GM21786 (cell line): ENCODE results near the gene HRH3.

Experiments used
- ATAC-seq: cut with Tn5 transposase; IDR thresholded peaks from one replicate; pipeline ENCODE4 v1.9.1; 2021; ENCODE audit not compliant: unreplicated experiment

The HRH3 gene

DNA sequence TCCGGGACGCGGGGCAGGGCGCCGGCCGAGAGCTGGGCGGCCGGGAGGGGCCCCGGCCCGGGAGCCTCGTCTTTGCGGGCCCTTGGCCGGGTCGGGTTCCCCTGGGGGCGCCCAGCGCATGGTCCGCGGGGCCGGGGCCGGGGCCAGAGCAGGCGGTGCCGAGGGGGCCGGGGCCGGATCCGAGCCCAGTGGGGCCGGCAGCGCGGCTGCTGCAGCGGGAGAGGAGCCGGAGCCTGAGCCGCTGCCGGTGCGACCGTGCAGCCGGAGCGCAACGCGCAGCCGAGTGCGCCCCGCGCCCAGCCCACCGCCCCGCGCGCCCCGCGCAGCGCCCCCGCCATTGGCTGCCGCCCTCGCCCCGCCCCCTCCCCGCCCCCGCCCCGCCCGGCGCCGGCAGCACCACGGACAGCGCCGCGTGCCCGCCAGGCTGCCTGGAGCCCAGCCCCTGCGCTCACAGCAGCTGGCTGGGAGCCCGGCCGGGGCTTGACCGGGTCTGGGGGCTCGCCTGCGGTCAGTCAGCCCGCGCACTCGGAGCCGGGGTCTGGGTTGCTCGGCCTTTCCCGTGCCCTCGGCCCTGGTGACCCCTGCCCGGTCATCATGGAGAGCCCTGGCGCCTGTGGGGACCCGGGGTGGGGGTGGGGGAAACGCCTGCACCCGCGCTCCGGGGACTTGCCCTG is at the start of gene HRH3:
TSS of gene HRH3 (minus strand) at position 287 of the 674 bp plus-strand sequence. CDS start 308 bp downstream, outside the sequence.
- ATAC-seq, result no peak

- ATAC-seq, result no peak
Observed at GRCh38 chr20:62269871-62270270, 49.8 kb upstream of the HRH3 start.

- no peak for ATAC-seq
Observed at GRCh38 chr20:62269378-62269777, 49.3 kb upstream of the HRH3 start.

DNA sequence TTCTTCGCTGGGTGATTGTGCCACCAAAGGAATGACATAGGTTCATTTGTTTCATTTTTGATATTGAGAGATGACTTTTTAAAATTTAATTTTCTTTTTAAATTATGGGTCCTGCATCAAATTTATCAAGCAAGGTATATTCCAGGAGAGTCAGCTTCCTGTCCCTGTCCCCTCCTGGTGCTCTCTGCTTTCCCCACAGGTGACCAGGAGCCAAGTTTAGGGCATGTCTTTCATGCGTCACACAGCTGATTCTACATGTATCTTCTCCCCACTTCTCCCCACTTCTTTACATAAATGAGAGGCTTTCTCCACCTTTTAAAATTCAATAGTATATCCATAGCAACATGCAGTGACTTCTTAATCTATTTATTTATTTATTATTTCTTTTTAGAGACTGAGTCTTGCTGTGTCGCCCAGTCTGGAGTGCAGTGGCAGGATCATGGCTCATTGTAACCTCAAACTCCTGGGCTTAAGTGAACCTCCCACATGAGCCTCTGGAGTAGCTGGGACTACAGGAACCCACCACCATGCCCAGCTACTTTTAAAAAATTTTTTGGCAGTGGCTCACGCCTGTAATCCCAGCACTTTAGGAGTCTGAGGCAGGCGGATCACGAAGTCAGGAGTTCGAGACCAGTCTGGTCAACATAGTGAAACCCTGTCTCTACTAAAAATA is 48.3 kb upstream of the HRH3 start:
- no peak for ATAC-seq

DNA sequence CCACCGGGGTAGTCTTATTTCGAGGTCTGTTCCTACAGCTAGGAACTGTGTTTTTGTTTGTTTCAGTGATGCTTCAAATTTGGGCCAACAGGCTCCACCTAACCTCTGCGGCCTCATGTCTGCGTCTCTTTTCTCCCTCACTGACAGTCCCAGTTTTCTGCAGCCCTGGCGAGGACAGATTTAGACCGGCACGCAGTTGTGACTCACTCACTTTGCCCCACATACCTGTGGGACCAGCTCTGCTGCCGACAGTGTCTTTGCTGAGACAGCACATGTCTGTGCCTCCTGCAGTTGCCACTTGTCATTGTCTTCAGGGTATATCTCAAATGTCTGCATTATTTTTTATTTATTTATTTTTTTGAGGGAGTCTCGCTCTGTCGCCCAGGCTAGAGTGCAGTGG is 47.5 kb upstream of the HRH3 start:
- ATAC-seq, result no peak

DNA sequence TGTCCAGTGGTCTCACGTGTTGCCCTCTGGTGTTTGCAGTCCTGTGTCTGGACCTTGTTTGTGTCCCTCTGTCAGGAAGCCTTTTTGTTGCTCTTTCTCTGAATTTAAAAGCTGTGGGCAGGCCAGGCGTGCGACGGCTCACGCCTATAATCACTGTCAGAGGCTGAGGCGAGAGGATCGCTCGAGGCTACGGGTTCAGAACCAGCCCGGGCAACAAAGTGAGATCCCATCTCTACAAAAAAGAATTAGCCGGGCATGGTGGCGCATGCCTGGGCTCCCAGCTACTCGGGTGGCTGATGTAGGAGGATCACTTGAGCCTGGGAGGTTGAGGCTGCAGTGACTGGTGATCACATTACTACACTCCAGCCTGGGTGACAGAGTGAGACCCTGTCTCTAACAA is 46.8 kb upstream of the HRH3 start:
- no peak for ATAC-seq

GRCh38 chr20:62266340-62266739 is 46.3 kb upstream of the HRH3 start:
- ATAC-seq, result no peak

DNA sequence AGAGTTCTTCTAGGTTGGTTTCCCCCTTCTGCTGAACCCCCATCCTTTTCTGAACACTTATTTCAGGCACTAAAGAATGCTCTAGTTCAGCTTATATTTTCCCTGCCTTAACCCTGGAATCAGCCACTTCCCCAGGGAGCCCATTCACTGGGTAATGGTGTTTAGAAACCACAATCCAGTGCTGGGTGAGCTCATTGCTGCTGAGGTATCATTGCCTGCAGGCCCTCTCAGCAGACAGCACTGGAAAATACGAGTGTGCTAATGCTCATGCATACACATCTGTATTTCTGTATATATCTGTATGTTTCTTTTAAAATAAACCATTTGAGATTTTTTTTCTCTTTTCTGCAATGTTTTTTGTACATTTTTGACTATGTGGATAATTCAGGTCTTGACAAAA is 45.3 kb upstream of the HRH3 start:
- no peak for ATAC-seq

DNA sequence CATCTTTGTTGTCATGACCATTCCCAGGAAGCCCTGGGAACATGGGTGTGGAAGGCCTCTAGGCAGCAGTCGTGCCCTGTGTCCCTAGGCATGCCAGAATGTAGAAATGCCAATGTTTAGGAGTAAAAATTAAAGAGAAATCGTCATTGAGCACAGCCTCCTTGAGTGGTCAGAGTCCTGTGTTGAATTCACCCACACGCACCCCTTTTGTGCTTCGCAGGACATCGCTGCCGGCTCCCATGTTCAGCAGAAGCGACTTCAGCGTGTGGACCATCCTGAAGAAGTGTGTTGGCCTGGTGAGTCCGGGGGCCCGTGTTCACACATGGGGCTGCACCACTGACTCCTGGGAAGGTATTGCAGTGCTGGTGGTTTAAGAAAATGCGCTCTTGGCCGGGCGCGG is 43.3 kb upstream of the HRH3 start:
- no peak for ATAC-seq

GRCh38 chr20:62262064-62262463 is 42.0 kb upstream of the HRH3 start:
- ATAC-seq, result no peak

DNA sequence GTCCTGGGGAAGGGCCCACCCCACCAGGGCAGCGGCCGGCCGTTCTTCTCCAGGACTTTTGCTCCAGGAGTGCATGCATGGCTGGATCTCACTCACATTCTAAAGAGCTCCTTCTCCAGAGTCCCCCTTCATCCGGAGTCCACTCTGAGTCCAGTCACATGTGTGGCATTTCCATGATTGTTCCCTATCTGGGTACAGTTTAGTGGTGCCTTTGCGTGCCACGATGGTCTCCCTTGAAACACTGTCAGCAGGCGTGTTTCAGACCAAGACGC is 39.2 kb upstream of the HRH3 start:
- ATAC-seq, result no peak

DNA sequence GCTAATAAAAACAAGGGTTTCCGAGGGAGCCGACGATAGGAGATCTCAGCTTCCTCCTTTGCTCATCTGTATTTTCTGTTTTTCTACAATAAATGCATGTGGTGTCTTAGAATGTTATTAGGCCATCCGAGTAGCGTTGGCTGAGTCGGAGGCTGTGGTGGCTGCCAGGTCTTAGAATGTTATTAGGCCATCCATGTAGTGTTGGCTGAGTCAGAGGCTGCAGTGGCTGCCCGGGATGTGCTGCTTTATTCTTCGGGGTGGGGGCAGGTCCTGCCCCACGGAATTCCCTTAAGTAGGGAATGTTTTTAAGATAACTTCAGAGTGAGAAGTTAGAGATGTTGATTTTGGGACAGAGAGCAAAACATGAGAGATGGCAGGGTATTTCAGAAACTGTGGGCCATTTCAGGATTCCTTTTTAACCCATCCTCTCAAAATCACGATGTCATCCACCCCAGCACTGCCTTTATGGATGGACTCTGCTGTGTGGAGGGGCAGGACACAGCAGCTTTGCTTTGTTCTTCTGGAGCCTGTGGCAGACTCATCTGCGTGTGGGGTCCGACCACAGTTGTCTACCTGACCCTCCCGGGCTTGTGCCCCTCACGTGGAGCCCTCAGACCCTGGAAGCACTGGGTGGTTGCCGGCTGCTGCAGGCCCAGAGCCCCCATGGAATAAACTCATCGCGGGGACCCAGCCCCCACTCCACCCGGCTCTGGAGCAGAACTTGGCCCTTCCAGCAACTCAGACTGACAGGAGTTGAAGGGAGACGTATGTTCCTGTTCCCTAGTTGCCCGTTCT is 38.6 kb upstream of the HRH3 start:
- ATAC-seq, result no peak

DNA sequence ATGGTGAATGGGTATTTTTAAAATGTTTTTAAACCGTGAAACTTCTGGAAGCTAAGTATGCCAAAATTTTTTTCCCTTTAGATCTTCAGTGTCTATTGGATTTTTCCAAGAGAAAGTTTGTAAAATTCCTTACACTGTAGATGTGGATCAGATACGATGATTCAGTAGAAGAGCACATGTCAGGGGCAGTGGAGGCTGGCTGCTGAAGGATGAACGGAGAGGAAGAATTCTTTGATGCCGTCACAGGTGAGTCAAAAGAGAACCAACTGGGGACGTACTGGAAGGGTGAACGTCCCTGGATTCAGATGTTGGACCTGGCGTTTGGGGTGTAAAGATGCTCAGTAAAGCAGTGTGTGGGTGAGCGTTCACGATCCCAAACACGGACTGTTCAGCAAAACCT is 35.9 kb upstream of the HRH3 start:
- no peak for ATAC-seq

DNA sequence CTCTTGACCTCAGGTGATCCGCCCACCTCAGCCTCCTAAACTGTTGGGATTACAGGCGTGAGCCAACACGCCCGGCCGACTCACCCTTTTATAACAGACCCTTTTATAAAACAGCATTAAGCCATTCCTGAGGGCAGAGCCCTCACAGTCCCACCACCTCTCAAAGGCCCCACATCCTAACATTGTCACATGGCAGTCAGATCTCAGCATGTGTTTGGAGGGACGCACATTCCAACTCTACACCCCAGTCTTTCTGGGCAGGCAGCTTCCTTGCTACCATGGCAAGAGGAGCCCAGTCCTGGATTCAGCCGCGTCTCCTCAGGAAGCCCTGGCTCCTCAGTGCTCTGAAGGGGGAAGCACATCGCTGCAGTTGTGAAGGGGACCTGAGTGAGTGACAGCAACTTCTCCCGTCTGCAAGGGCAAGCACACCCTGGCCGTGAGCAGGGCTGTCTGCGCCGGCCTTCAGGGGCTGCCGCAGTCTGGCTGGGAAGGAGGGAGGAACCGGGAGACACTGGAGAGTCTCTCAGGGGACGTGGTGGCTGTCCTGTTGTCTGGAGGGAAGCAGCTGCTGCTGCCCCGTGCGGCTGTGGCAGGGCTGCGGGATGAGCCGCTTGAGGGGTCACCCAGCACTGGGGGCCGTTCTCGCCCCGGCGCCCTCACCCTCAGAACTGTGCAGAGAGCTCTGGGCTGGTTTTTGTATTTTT is 34.1 kb upstream of the HRH3 start:
- no peak for ATAC-seq

GRCh38 chr20:62253398-62253797 is 33.3 kb upstream of the HRH3 start:
- no peak for ATAC-seq

- ATAC-seq, result no peak
Observed at GRCh38 chr20:62252342-62252966, 32.4 kb upstream of the HRH3 start.

- ATAC-seq, result no peak
Observed at GRCh38 chr20:62248890-62249560, 28.9 kb upstream of the HRH3 start.

- ATAC-seq, result no peak
Observed at GRCh38 chr20:62246872-62247652, 27.0 kb upstream of the HRH3 start.

DNA sequence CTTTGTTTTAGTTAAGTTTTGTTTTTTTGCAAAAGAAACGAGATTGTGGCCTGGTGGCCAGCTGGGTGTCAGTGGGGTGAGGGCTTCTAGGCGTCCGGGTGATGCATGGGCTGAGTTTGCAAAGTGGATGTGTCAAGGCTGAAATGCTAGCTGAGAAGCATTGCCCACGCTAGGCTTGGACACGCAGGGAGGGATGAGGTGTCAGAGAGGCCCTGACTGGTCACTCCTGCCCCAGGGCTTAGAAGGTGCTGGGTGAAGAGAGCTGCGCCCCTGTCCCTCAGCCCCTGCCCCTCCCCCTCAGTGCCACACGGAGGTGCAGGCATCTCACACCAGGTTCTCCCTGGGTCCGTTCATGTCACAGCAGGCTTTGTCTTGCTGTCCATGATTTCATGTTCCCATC is 26.4 kb upstream of the HRH3 start:
- ATAC-seq, result no peak

DNA sequence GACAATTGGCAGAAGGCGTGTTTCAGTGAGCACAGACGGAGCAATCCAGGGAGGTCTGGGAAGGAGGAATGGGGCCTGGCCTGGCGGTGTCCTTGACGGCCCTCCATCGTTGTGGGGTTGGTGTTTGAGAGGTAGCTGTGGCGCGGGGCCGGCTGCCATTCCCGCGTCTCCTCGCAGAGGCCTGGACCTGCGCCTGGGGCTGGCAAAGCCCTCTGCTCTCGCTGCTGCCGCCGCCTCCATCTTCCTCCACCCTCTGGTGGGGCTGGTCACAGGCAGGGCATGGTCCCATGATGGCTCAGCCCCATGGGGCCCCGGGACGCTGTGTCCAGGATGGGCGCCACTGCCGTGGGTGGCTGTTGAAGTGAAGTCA is 25.8 kb upstream of the HRH3 start:
- ATAC-seq, result no peak
